Neural cell (in vitro differentiated cells): ENCODE results near the gene MARVELD3.

Experiments
- CTCF ChIP-seq: fragments of 450-650 bp; IDR thresholded peaks from 2 replicates; pipeline ENCODE4 v1.5.1; 2014; ENCODE audit warnings: antibody characterized with exemption, mild to moderate bottlenecking, moderate library complexity; ENCODE audit not compliant: poor library complexity, severe bottlenecking
- EP300 ChIP-seq: fragments of 450-650 bp; conservative IDR thresholded peaks from 2 replicates; pipeline ENCODE4 v1.6.1; 2014; ENCODE audit warnings: antibody characterized with exemption, mild to moderate bottlenecking, moderate library complexity; ENCODE audit not compliant: poor library complexity, severe bottlenecking
- EZH2 ChIP-seq: fragments of 200-600, 300-800 bp; shearing (Covaris generic), sonication (generic); IDR thresholded peaks from 2 replicates; pipeline ENCODE4 v1.6.1; 2014; ENCODE audit warnings: antibody characterized with exemption, low read length, borderline replicate concordance, mild to moderate bottlenecking; ENCODE audit not compliant: insufficient read depth, poor library complexity, severe bottlenecking
- MXI1 ChIP-seq: fragments of 450-650 bp; conservative IDR thresholded peaks from 2 replicates; pipeline ENCODE4 v1.6.1; 2014; ENCODE audit warnings: antibody characterized with exemption, mild to moderate bottlenecking; ENCODE audit not compliant: poor library complexity, severe bottlenecking
- POLR2AphosphoS5 ChIP-seq: IDR thresholded peaks from 2 replicates; pipeline ENCODE4 v1.6.1; 2012
- RAD21 ChIP-seq: fragments of 450-650 bp; conservative IDR thresholded peaks from 2 replicates; pipeline ENCODE4 v1.6.1; 2014; ENCODE audit warnings: antibody characterized with exemption, mild to moderate bottlenecking, moderate library complexity
- SMC3 ChIP-seq: fragments of 450-650 bp; conservative IDR thresholded peaks from 2 replicates; pipeline ENCODE4 v1.6.1; 2014; ENCODE audit warnings: antibody characterized with exemption, mild to moderate bottlenecking, moderate library complexity; ENCODE audit not compliant: poor library complexity
- TAF1 ChIP-seq: IDR thresholded peaks from 2 replicates; pipeline ENCODE4 v1.6.1; 2012; ENCODE audit warnings: low read depth
- TF ChIP-seq, protein P1 (sequence below): IDR thresholded peaks from 2 replicates; pipeline ENCODE4 v1.6.1; 2012; ENCODE audit warnings: borderline replicate concordance

GRCh38 chr16:71625113-71625850 is 702 bp upstream of the MARVELD3 start:
- TF ChIP-seq POLR2AphosphoS5 (no peak), MXI1 (no peak), CTCF (no peak), EZH2 (no peak), SMC3 (no peak), EP300 (no peak), TAF1 (no peak), RAD21 (no peak)
- TF ChIP-seq, protein P1, sequence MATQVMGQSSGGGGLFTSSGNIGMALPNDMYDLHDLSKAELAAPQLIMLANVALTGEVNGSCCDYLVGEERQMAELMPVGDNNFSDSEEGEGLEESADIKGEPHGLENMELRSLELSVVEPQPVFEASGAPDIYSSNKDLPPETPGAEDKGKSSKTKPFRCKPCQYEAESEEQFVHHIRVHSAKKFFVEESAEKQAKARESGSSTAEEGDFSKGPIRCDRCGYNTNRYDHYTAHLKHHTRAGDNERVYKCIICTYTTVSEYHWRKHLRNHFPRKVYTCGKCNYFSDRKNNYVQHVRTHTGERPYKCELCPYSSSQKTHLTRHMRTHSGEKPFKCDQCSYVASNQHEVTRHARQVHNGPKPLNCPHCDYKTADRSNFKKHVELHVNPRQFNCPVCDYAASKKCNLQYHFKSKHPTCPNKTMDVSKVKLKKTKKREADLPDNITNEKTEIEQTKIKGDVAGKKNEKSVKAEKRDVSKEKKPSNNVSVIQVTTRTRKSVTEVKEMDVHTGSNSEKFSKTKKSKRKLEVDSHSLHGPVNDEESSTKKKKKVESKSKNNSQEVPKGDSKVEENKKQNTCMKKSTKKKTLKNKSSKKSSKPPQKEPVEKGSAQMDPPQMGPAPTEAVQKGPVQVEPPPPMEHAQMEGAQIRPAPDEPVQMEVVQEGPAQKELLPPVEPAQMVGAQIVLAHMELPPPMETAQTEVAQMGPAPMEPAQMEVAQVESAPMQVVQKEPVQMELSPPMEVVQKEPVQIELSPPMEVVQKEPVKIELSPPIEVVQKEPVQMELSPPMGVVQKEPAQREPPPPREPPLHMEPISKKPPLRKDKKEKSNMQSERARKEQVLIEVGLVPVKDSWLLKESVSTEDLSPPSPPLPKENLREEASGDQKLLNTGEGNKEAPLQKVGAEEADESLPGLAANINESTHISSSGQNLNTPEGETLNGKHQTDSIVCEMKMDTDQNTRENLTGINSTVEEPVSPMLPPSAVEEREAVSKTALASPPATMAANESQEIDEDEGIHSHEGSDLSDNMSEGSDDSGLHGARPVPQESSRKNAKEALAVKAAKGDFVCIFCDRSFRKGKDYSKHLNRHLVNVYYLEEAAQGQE = no peak
